HG02885 (cell line): ENCODE results near the gene TSSK6.

ENCODE experiments used
- ATAC-seq: cut with Tn5 transposase; IDR thresholded peaks from one replicate; pipeline ENCODE4 v1.9.1; 2021; ENCODE audit warnings: mild to moderate bottlenecking; ENCODE audit not compliant: unreplicated experiment, poor library complexity

Gene TSSK6

DNA sequence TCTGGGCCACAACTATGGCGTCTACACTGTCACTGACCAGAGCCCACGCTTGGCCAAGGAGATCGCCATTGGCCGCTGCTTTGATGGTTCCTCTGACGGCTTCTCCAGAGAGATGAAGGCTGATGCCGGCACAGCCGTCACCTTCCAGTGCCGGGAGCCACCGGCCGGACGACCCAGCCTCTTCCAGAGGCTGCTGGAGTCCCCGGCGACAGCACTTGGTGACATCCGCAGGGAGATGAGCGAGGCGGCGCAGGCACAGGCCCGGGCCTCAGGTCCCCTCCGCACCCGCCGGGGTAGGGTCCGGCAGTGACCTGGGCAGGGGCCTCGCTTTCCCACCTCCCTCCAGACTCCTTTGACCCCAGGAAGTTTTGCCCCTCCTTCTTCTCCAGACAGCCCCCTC lies 30.4 kb upstream of the TSSK6 start:
- ATAC-seq = no peak

- ATAC-seq = no peak
These were observed 29.7 kb upstream of the TSSK6 start for GRCh38 chr19:19544954-19545591.

GRCh38 chr19:19544257-19544953 lies 29.1 kb upstream of the TSSK6 start:
- no peak for ATAC-seq

DNA sequence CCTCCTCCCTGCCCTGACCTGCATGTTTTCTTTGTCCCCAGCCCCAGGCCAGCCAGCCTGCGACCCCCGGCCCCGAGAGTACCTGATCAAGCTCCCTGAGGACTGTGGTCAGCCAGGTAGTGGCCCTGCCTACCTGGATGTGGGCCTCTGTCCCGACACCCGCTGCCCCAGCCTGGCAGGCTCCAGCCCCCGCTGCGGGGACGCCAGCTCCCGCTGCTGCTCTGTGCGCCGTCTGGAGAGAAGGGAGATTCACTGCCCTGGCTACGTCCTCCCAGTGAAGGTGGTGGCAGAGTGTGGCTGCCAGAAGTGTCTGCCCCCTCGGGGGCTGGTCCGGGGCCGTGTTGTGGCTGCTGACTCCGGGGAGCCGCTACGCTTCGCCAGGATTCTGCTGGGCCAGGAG lies 28.3 kb upstream of the TSSK6 start:
- no peak for ATAC-seq

DNA sequence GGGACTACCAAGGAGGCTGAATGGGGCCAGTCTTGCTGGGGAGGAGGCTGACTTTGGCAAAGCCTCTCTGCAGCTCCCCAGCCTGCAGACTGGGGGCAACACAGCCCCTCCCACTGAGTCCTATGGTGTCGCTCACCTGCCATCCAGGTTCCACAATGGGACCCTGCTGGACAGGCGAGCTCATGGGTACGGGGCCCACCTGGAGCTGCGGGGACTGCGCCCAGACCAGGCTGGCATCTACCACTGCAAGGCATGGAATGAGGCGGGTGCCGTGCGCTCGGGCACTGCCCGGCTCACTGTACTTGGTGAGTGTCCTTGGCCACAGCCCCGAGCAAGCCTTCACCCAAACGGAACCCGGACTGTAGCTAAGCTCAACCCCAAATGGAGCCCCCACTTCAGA lies 27.8 kb upstream of the TSSK6 start:
- ATAC-seq = no peak

- ATAC-seq = no peak
These were observed 27.2 kb upstream of the TSSK6 start for GRCh38 chr19:19542507-19542906.

- no peak for ATAC-seq
These were observed 26.3 kb upstream of the TSSK6 start for GRCh38 chr19:19541616-19542015.

DNA sequence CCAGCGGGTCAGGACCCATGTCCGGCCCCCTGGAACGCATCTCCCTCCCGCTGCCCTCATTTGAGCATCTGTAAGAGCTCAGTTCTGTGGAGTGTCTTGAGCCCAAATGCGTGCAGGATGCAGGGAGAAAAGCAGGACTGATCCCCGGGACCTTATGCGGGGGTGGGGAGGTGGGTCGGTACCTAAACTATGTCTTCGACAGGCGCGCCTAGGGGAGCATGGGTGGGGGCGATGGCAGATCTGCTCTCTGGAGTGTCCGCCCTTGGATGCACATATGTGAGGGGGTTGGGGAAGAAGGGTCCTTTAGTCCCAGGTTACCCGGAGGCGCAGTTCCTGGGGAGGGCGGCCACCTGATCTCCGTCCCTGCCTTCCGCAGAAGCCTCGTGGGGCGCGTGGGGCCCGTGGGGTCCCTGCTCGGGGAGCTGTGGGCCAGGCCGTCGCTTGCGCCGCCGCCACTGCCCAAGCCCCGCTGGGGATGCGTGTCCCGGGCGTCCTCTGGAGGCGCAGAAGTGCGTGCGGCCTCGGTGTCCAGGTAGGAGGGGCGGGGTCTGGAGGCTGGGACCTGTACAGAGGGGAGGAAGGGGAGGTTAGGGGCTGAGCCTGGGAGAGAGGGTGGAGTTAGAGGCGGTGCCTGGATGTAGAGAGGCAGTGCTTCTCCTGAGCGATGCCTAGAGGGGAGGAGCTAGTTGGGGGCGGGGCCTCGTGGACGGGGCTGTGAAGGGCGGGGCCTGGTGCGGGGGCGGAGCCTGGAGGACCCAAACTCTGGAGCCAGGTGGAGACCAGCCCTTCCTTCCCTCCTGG lies 25.6 kb upstream of the TSSK6 start:
- peak; percentile 77 for ATAC-seq

- no peak for ATAC-seq
These were observed 24.8 kb upstream of the TSSK6 start for GRCh38 chr19:19540064-19540714.

DNA sequence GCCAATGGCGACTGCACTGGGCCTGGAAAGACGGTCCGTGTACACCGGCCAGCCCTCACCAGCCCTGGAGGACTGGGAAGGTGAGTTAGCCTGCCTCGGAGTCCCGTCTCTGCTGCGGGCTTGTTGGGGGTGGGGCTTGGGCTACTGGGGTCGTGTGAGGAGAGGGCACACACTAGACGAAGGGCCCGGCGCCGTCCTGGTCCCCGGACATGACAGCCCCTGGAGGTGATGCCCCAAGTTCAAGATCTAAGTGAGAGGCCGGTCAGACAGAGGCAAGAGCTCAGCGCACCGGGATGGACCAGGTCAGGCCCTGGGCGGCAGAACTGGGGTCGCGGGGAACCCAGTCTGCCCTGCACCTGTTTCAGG lies 24.3 kb upstream of the TSSK6 start:
- ATAC-seq = no peak

DNA sequence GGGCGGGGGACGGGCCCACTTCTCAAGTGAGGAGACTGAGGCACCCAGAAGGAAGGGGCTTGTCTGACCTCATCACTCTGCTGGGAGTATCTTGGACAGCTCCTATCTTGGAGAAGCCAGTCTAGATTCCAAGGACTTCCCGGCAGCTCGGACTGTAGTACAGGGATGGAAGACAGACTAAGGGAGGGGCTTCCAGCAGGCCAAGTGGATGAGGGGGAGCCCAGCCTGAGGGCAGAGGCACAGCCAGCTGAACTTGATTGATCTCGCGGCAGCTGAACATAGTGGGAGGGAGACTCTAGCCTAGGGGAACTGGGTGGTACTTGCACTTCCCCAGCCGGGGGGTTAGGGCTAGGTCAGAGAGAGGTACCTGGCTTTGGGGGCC lies 23.4 kb upstream of the TSSK6 start:
- no peak for ATAC-seq

DNA sequence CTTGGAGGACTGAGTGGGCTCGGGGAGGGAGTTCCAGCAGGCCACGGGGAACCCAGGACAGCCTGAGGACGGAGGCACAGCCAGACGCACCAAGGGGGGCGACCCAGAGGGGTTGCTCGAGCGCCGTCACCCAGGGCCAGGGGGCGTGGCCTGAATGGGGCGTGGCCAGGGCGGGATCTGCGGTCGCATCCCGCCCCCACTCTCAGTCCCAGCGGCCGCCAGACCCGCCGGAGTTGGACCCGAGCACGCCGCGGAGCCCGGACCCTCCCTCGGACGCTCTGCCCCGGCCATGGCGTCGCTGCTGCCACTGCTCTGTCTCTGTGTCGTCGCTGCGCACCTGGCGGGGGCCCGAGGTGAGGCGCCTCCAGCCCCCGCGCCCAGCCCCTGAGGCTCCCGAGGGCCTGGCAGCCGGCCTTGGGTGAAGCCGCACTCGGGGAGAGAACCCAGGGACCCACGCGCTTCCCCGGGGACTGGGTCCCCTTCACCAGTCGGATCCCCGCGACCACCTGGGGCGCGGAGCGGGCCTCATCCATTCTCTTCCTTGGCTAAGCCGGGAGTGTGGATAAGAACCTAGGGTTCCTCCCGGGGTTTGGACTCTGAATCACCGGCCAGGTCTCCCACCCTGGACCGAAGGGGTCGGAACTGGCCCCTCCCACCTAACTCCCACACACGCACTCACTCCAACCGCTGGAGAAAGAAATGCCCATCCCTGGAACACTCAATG lies 22.9 kb upstream of the TSSK6 start, which contains the start of gene CILP2:
Gene CILP2 (plus strand): TSS at position 205 of the 724 bp plus-strand sequence. CDS start 85 bp downstream, at position 290.
- no peak for ATAC-seq

DNA sequence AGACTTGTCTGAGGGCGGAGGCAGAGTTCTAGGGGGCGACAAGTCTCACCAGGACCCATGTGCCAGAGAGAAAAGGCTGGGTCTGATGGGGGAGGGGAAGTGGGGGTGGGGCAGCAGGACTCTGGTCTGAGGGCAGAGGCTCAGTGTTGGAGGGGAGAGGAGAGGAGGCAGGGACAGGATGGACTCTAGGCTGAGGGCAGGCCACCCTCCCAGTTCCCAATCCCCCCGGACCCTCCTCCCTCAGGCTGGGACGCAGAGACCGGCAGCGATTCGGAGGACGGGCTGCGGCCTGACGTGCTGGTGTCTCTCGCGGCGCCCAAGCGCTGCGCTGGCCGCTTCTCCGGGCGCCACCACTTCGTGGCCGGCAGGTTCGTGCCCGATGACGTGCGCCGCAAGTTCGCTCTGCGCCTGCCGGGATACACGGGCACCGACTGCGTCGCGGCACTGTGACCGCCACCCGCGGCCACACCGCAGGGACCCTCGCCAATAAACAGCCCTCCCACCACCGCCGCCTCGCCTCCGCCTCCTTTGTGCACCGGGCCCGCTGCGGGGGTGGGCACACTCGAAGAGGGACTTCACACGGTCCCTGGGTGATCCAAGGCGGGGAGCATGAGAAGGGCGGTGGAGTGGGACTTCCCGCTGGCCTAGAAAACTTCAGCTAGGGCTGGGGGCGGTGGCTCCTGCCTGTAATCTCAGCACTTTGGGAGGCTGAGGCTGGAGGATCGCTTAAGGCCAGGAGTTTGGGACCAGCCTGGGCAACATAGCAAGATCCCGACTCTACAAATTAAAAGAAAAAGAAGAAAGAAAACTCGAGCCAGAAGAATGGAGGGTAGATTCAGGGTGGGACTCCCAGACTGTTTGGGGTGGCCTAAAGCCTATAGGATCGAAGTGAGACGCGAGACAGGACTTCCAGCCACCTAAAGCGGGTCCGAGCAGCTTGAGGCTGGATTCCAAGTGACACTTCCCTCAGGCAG lies 22.0 kb upstream of the TSSK6 start:
- no peak for ATAC-seq

DNA sequence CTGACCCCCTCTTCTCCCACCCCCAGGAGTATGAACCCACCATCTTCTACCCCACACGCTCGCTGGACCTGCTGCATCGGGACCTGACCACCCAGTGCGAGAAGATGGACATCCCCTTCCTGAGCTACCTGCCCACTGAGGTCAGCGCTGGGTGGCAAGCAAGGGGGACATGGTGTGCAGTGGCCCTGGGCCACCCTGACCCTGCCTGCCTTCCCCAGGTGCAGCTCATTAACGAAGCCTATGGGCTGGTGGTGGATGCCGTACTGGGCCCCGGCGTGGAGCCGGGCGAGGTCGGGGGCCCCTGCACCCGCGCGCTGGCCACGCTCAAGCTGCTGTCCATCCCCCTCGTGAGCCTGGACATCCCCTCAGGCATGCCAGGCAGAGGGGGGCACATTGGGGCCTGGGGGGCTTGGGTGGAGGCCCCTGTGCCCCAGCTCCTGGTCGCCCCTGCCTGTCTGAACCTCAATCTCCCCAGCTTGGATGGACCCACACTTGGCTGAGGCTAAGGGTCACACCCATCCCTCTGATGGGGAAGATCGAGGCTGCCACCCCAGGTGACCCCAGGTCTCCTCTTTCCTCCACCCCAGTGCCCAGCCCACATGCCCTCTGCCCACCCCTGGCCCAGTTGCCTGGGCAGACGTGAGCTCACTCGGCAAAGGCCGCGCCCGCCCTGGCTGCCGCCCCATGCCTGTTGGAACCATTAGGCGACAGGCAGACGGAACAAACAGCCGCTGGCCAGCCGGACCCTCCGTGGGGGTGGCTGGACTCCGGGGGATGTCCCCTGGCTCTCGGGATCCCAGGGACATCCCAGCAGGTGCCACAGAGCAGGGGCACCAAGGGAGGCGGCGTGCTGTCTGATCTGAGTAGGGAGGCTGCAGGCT lies 20.2 kb upstream of the TSSK6 start:
- ATAC-seq = no peak

DNA sequence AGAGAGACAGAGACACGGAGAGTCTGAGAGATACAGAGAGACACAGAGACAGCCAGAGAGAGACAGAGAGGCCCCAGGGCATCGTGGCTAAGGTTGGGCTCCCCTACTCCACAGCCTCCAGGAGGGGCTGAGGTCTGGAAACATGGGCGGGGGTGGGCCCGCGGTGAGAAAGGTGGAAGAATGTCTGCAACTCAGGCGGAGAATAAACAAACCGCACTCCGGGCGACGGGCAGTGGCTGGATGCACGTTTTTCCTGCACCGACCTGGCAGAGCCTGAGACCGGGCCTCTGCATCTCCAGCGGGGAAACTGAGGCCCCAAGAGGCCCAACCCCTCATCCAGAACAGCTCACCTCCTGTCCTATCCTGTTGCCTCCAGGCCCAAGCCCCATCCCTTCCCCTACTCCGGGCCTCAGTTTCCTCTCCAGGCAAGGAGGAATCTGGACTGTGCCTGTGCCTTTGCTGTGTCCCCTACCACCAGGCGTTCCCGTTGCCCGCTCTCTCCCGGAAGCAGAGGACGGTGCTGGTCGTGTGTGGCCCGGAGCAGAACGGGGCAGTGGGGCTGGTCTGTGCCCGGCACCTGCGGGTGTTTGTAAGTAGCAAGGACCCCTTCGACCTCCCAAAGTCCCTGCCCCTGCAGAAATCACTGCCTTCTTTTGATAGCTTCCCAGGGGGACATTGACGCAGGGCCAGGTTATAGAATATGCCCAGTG lies 19.4 kb upstream of the TSSK6 start:
- no peak for ATAC-seq

DNA sequence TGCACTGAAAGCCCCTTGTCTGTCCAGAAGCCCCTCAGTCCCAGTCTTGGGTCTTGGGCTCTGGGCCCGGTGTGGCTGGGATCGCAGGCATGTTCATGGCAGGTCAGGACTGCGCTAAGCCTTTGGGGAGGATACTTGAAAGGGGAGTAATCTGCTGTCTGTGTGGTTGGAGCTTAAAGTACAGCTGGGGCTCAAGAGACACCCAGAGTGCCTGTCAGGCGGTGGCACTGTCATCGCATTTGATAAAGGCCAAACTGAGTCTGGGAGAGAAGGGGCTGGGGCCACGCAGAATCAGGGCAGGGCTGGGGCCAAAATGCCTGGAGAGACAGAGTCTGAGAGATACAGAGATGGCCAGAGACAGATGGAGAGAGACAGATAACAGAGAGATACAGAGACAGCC lies 18.5 kb upstream of the TSSK6 start:
- no peak for ATAC-seq

GRCh38 chr19:19532806-19533701 lies 17.7 kb upstream of the TSSK6 start:
- ATAC-seq = no peak
